Fibroblast of gingiva (primary cell): Measurements from ENCODE around the gene RPL10A.
A peak's percentile ranks its signal among the peaks of the same experiment; 100 is the strongest.

Source experiments
- DNase-seq: peaks from one replicate; pipeline ENCODE4 v3.0.0-alpha.2; 2011; ENCODE audit warnings: low read depth

RPL10A gene

DNA sequence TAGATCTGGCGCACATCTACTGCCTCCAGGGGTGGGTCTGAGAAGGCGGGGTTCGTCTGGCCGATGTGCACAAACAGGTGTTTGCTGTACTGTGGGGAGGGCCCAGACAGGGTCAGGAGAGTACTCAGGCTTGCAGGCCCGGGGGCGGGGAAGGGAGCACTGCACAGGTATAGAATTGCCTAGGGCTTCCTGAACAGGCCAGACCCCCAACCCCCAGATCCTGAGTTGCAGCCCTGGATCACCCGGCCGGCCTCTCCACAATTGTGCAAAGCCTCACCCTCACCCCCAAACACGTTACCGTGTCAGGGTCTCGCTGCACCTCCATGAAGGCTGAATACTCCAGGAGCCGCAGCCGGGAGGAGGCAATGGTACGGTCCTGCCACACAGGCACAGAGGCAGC, 7.8 kb downstream of the RPL10A start:
- no peak for DNase-seq

- DNase-seq: no peak
These were observed 8.8 kb downstream of the RPL10A start for GRCh38 chr6:35477028-35477427.

- DNase-seq: no peak
These were observed 9.5 kb downstream of the RPL10A start for GRCh38 chr6:35477551-35478179.

DNA sequence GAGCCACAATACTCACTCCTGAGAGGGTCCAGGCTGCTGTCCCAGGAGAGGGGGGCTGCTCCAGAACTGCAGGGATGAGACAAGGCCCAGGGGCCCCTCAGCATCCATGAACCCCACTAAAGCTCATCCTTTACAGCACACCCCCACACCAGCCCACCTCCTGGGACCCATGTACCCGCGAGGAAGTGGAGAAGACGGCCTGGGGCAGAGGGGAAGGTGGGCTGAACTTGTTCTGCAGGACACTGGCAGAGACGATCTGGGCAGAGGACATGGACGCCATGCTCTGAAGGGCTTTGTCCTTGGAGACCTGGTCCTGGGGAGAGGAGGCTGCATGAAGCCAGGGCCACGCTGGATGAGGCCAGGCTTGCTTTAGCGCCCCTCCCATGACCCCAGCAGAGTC, 10.1 kb downstream of the RPL10A start:
- DNase-seq: no peak

DNA sequence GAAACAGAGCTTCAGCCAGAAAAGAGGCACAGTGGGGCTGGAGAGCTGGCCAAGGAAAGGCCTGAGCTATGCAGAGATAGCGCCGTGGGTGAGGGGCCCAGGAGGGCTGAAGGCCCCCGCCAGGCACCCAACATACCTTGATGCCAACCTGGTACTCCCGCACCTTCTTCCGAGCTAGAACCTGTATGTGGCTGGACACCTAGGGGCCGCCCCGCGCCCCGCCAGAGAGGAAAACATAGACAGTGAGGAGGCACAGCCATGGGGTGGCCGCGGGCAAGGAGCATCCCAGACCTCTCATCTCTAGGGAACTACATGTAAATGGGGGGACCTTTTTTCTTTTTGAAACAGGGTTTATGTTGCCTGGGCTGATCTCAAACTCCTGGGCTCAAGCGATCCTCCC, 12.0 kb downstream of the RPL10A start:
- no peak for DNase-seq

DNA sequence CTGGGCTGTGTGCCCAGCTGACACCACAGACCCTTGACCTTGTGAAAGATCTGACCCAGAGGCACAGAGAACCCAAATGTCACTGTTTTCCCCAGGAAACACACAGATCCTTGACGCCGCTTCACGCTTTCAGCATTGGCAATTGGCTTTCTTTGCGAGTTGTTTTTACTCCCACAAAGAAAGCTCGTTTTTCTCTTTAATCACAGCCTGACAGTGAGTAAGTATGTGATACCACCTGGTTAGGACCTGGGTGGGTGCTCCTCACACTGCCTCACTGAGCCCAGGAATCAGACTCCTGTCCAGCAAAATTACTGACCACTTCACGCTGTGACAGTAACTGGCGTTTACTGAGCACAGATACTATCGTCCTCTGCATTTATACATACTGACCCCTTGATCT, 13.0 kb downstream of the RPL10A start:
- DNase-seq: no peak

DNA sequence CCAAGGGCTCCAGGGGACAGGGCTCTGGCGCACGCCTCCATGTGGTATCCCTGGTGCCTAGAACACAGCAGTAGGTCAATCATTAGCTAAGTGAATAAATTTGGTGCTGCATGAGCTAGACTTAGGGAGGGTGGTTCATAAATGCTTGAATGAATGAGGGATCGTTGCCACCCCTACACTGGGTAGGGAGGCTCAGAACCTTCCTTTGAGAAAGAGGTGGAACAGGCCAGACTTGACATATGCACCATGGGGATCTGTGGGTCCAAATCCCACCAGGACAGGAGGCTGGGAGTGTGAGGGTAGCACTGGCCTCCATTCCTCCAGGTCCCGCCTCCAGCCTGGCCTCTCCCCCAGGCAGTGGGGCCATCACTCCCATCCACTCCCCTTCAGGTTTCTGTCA, 14.9 kb downstream of the RPL10A start:
- no peak for DNase-seq

GRCh38 chr6:35483490-35483889, 15.3 kb downstream of the RPL10A start:
- no peak for DNase-seq

DNA sequence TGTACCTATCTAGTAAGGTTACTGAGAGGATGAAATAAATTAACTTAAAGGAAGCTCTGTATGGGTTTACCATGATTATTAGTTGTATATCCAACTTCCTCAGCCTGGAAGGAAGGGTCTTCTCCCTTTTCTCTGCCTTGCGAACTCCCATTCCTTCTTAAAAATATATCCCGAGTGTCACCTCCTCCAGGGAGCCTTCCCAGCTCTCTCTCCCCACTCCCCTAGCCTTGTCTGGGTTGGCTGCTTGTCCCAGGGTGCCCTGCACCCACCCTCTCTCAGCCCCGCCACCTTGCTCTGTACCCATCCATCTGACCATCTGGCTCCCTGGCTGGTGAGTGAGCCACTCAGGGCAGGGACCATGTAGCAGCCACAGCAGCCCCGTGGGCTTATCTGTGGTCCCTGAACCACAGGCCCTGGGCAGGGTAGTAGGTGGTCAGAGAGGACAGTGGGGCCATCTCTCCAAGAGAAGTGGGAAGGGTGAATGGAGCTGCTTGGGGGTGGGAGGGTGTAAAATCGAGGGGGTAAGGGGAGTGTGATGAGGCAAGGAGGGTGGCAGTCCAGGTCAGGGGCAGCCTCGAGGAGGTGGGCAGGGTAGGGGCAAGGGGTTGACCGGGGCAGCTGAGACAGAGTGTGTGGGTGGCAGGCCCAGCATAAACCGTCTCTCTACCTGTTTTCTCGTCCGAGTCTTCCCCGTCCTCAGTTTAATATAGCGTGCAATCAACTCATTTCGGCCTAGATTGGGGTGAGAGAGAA, 15.9 kb downstream of the RPL10A start:
- DNase-seq: no peak

- no peak for DNase-seq
These were observed 16.8 kb downstream of the RPL10A start for GRCh38 chr6:35484921-35485392.

DNA sequence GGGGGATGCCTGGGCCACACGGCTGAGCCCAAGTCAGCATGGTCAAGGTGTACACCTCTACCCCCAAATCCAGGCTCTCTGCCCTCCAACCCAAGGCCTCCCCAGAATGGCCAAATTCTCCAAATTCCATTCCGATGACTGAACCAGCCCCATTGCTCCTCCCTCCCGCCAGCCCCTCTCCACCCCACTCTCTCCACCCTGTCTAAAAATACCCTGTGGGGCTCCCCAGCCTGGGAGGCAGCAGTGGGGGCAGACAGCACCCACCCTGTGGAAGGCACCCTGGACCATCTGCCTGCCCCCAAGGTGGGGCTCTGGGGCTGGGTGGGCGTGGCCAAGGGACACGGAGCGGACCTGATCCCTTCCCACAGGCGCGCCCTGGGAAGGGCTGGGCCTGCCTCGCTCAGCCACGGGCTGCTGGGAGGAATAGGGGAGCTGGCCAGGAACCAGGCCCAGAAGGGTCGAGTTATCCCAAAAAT, 17.2 kb downstream of the RPL10A start:
- no peak for DNase-seq

GRCh38 chr6:35486005-35486925, 18.1 kb downstream of the RPL10A start:
- no peak for DNase-seq

- DNase-seq: no peak
These were observed 19.7 kb downstream of the RPL10A start for GRCh38 chr6:35487658-35488516.

DNA sequence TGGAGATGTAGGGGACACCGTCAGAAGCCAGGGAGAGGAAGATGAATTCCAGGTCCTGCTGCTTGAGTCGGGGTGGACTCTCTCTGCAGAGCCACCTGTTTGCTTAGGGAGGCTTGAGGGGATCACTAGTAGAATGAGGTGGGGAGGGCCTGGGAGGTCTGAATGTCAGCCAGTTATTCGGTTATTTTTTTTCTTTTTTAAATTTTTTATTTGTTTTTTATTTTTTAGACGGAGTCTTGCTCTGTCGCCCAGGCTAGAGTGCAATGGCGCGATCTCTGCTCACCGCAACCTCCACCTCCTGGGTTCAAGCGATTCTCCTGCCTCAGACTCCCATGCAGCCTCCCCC, 20.3 kb downstream of the RPL10A start:
- DNase-seq: no peak

DNA sequence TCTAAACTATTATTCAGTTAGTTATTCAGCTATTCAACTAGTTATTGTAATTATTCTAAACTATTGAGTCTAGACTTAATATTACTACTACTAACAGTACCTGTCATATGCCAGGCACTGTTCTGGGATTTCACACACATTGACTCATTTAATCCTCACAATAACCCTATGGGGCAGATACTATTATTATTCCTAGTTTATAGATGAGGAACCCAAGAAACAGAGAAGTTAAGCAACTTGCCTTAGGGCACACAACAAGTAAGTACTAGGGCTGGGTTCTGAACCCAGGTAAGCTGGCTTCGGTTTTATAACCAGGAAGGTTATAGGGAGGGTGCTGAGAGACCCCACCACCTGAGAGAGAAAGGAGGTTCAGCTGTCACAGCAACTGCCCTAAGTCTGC, 20.9 kb downstream of the RPL10A start:
- no peak for DNase-seq

DNA sequence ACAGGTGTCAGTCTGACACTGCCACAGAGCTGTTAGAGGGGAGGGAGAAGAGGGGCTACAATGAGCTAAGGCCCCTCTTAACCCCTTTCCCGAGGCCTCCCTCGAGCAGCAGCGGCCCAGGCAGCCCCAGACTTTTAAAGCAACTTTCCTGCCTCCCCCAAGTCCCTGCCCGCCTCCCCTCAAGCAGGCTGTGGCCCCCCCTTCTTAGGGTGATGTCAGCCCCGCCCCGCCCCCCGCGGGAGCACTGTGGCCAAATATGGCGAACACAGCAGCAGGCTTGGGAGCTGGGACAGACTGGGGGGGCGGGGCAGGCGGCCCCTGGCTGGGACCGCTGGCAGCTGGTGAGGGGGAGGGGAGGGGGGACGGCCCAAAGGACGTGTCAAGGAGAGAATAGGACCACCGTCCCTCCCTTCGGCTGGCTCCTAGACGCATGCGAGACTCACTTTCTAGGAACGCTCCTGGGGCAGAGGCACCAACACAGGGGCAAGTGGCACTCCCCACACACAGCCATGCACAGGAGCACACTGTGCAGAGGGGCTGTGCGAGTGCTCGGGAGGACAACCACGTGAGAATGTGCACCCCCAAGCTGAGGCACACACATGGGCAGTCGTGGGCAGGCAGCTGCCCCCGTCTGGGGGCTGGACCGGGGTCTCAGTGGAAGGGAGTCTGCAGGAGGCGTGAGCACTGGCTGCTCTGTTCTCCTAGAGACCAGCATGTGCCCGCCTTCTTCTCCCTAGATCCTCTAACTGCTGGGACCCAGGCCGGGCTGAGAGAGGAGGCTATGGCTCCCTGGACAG, 22.0 kb downstream of the RPL10A start:
- peak; percentile 44 for DNase-seq

GRCh38 chr6:35490821-35491557, 22.8 kb downstream of the RPL10A start:
- DNase-seq: no peak

DNA sequence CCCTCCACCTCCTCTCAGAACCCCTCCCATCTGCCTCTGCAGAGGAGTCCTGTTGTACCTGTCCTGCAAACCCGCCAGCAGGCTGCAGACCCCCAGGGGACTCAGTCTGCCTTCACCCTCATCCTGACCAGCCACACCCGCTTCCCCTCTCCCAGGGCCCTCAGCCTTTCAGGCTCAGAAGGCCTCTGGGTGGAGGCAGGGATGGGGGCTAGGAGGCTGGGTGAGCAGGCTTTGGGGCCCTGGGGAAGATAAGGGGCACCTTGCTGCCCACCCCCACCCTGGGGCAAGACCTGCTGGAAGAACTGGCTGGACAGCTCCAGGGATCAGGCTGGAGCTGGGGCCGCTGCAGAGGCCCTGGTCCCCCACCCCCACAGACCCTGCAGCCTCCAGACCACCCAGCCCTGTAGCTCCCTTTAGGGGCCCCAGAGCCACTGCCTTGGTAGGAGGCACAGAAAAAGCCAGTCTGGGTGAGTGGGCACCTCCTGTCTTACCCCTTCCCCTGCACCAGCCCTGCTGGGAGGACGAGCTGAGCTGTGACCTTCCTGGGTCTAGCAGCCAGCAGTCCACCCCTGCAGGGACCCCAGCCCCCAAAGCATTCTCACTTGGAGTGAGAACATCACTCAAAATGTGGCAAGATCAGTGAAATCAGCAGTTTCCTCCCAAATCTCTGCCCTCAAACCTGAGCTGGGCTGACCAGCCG, 23.5 kb downstream of the RPL10A start:
- DNase-seq: no peak

DNA sequence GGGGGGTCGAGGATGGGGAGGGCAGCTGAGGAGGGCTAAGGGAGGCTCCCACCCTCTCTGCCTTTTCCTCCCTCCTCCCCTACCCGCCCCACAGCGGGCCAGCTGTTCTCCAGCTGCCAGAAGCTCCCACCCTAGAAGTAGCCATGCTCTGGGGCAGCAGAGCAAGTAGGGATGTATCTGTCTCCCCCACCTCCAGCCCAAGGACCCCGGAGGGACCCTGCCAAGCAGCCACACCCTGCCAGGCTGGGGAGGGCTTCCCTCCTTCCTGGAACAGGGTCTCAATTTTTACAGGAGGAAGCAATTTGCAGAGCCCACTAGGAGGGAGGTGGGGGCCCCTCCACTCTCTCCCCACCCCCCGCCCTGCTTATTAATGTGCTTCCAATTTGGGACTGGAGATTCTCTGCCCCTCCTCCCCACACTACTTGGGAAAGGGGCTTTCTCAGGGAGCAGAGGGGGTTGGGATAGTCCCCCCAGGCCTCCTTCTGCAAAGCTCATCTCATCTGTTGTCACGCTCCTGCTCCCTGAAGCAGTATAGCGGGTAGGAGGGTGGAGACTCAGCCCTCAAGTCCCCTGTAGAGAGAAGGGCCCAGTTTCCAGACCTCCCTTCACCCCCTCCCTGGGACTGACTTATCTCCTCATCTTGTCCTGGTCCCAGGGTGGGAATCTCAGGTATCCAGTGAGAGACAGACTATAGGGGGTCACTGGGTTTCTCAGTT, 24.2 kb downstream of the RPL10A start:
- no peak for DNase-seq
